B cell (primary cell): ENCODE measurements around the gene SGCD.

Experiments used
- CTCF ChIP-seq: fragments of 200-600 bp; IDR thresholded peaks from one replicate; pipeline ENCODE4 v1.8.0; 2022; ENCODE audit warnings: antibody characterized with exemption, mild to moderate bottlenecking
- EZH2 ChIP-seq: IDR thresholded peaks from 2 replicates; pipeline ENCODE4 v1.6.1; 2012; ENCODE audit warnings: borderline replicate concordance, low read depth, mild to moderate bottlenecking, moderate library complexity, low read length; ENCODE audit not compliant: insufficient read depth, poor library complexity, severe bottlenecking

- TF ChIP-seq EZH2 (no peak), CTCF (no peak)
These were observed 60.4 kb downstream of the SGCD start for GRCh38 chr5:156387391-156387790.
